Gastrocnemius medialis (tissue), 4 donors: Measurements from ENCODE around the gene ZDHHC7.

Source experiments
- POLR2A ChIP-seq, 2 donors: fragments of 450-650 bp; IDR thresholded peaks; one replicate each; pipeline ENCODE4 v1.6.1; 2017; ENCODE audit warnings: antibody characterized with exemption in 2 of 2, mild to moderate bottlenecking in 2 of 2, moderate library complexity in 2 of 2
- TF ChIP-seq, protein P1 (sequence below), 5 experiments: fragments of 450-650 bp in 3 of 5; fragments of 200-600 bp in 2 of 5; sonication (generic) in 2 of 5; IDR thresholded peaks in 4 of 5; conservative IDR thresholded peaks in 1 of 5; 1 replicate in 4 of 5; 2 replicates in 1 of 5; pipeline ENCODE4 v1.5.1; 2016 to 2019; ENCODE audit warnings: antibody characterized with exemption in 5 of 5, mild to moderate bottlenecking in 3 of 5, moderate library complexity in 3 of 5

DNA sequence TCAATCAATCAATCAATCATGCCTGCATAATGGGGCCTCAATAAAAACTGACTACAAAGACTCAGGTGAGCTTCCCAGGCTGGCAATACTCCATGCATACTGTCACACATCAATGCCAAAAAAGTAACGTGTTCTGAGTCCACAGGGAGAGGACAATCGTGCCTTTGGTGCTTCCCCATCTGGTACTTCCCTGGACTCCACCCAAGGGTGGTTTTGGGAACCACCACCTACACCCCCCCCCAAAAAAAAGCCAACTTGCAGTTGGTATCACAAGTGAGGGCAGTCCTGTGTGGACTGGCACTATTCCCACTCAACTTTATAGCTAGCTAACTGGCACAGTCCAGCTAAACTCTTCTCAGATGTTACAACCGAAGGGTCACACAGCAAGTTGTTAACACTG is 3.1 kb downstream of the ZDHHC7 start:
- TF ChIP-seq, protein P1, sequence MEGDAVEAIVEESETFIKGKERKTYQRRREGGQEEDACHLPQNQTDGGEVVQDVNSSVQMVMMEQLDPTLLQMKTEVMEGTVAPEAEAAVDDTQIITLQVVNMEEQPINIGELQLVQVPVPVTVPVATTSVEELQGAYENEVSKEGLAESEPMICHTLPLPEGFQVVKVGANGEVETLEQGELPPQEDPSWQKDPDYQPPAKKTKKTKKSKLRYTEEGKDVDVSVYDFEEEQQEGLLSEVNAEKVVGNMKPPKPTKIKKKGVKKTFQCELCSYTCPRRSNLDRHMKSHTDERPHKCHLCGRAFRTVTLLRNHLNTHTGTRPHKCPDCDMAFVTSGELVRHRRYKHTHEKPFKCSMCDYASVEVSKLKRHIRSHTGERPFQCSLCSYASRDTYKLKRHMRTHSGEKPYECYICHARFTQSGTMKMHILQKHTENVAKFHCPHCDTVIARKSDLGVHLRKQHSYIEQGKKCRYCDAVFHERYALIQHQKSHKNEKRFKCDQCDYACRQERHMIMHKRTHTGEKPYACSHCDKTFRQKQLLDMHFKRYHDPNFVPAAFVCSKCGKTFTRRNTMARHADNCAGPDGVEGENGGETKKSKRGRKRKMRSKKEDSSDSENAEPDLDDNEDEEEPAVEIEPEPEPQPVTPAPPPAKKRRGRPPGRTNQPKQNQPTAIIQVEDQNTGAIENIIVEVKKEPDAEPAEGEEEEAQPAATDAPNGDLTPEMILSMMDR (IDR thresholded peaks at IDR 0.05 in 4 of 5, conservative IDR thresholded peaks at IDR 0.05 in 1 of 5) = no peak
- no peak for TF ChIP-seq POLR2A (IDR thresholded peaks at IDR 0.05)
